Activated naive CD8-positive, alpha-beta T cell treated with anti-CD3 and anti-CD28 coated beads, Interleukin-2, amount 50 U/mL, for 24 hours (primary cell): ENCODE measurements around the gene CCDC12.

ENCODE experiments used
- ATAC-seq: fragments of 150-1000 bp; cut with Tn5 transposase; one replicate; pipeline ENCODE4 v1.10.0; 2021
- DNase-seq: peaks from one replicate; pipeline ENCODE4 v3.0.0; 2021
- H3K27ac Mint-ChIP-seq: one replicate; pipeline ENCODE4 v1.8.0; 2021; ENCODE audit warnings: mild to moderate bottlenecking, mixed read lengths
- H3K27me3 Mint-ChIP-seq: one replicate; pipeline ENCODE4 v1.8.0; 2021; ENCODE audit warnings: mixed read lengths
- H3K36me3 Mint-ChIP-seq: one replicate; pipeline ENCODE4 v1.8.0; 2021; ENCODE audit warnings: low read depth, mixed read lengths
- H3K4me1 Mint-ChIP-seq: one replicate; pipeline ENCODE4 v1.8.0; 2021; ENCODE audit warnings: mixed read lengths
- H3K4me3 Mint-ChIP-seq: one replicate; pipeline ENCODE4 v1.8.0; 2021; ENCODE audit warnings: mild to moderate bottlenecking, moderate library complexity, mixed read lengths
- H3K9me3 Mint-ChIP-seq: one replicate; pipeline ENCODE4 v1.8.0; 2021; ENCODE audit warnings: mixed read lengths

CCDC12 gene

DNA sequence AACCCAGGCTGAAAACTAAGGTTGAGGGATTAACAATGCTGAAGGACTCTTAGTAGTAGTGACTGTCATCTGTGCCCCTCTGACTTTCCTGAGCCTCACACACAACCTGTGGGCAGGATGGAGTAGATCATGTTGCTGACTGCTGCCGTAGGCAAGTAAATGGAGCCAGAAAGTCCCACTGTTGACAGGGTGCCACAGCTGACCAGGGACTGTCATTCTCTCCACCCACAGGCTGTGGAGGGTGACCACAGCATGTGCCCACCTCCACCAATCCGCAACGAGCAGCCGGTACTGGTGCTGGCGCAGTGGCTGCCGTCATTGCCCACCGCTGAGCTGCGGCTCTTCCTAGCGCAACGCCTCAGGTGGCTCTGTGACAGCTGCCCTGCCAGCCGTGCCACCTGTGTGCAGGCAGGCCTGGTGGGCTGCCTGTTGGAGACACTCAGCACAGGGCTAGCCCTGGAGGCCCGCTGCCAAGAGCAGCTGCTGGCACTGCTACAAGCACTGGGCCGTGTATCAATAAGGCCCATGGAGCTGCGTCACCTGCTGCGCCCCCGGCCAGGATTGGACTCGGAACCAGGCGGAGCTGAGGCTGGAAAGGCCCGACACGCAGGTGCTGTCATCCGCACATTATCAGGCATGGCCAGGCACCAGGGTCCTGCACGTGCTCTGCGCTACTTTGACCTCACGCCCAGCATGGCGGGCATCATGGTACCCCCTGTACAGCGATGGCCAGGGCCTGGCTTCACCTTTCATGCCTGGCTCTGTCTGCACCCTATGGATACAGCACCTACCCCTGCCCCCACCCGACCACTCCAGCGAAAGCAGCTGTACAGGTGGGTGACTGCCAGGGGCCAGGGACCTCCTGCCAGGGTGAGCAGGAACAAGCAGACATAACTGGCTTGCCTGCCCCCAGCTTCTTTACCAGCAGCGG lies 18.5 kb upstream of the CCDC12 start:
- H3K36me3 Mint-ChIP-seq = peaks cover 5% of the 10 kb centered on the region
- H3K9me3 Mint-ChIP-seq = no peaks in the 10 kb centered on the region
- no peak for ATAC-seq
- H3K4me3 Mint-ChIP-seq = no peak overlapping the region
- no peak overlapping the region for H3K27ac Mint-ChIP-seq
- peaks cover 16% of the 10 kb centered on the region for H3K4me1 Mint-ChIP-seq
- DNase-seq = no peak
- no peaks in the 10 kb centered on the region for H3K27me3 Mint-ChIP-seq

DNA sequence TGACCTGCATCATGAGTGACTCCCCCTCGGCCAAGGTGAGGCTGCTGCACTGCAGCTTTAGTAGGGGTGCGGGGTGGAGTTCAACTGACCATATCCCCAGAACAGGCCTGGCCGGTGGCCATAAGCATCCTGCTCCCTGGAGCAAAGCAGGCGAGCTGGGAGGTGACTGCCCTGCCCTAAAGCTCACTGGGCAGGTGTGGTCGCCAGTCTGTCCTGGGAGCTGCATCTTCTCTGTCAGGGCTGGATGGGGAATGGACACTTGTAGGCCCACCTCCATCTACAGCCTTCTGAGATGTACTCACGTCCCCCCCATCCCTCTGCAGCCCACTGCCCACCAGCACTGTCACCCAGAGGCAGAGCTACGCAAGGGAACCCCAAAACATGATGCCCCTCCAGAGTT lies 17.4 kb upstream of the CCDC12 start:
- Mint-ChIP-seq H3K4me1 (peaks cover 19% of the 10 kb centered on the region), H3K27me3 (no peaks in the 10 kb centered on the region)
- no peak for DNase-seq

DNA sequence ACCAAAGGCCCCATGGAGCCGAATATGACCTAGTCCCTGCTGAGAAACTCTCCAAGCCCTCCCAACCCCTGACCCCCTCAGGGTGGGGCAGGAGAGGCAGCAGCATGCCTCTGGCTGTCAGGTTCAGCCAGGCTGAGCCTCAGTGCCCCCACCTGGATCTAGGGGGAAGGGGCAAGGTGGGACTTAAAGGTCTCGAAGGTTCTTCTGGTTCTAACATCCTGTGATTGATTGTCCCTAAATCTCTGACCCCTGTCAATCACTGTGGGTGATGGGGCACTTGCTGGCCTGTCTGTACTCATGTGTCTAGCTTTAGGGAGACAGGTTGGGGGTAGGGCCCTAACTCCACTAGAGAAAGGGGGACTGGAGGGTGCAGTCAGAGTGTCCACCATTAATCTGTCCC lies 16.7 kb upstream of the CCDC12 start:
- no peaks in the 10 kb centered on the region for H3K27me3 Mint-ChIP-seq
- H3K4me1 Mint-ChIP-seq = peaks cover 26% of the 10 kb centered on the region
- H3K27ac Mint-ChIP-seq = no peak overlapping the region
- no peak overlapping the region for H3K4me3 Mint-ChIP-seq
- DNase-seq (no peak), ATAC-seq (no peak)
- H3K9me3 Mint-ChIP-seq = no peaks in the 10 kb centered on the region
- peaks cover 9% of the 10 kb centered on the region for H3K36me3 Mint-ChIP-seq

More for the DNA sequence above, 17.4 kb upstream of the CCDC12 start:
- Mint-ChIP-seq H3K9me3 (no peaks in the 10 kb centered on the region), H3K27ac (no peak overlapping the region), H3K36me3 (peaks cover 8% of the 10 kb centered on the region), H3K4me3 (no peak overlapping the region)
- ATAC-seq = no peak

DNA sequence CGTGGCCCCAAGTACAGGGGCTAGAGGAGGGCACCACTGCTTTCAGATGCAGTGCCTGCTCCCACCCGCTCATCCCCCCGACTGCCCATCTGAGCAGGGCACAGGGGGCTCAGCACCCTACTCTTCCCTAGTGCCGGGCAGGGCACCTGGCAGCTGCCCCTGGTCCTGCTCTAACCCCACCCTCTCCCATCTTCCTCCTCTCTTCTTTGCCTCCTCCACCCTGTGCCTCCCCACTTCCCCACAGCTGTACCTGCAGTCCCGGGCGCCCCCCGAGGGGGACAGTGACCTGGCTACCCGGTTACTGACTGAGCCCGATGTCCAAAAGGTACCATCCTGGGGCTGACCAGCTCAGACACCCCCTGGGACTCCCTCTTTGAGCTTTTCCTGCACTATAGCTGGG lies 15.7 kb upstream of the CCDC12 start:
- DNase-seq = no peak
- peaks cover 8% of the 10 kb centered on the region for H3K36me3 Mint-ChIP-seq
- H3K9me3 Mint-ChIP-seq = no peaks in the 10 kb centered on the region
- H3K4me1 Mint-ChIP-seq = peaks cover 30% of the 10 kb centered on the region
- H3K27me3 Mint-ChIP-seq = no peaks in the 10 kb centered on the region
- no peak for ATAC-seq
- no peak overlapping the region for H3K27ac Mint-ChIP-seq
- no peak overlapping the region for H3K4me3 Mint-ChIP-seq

DNA sequence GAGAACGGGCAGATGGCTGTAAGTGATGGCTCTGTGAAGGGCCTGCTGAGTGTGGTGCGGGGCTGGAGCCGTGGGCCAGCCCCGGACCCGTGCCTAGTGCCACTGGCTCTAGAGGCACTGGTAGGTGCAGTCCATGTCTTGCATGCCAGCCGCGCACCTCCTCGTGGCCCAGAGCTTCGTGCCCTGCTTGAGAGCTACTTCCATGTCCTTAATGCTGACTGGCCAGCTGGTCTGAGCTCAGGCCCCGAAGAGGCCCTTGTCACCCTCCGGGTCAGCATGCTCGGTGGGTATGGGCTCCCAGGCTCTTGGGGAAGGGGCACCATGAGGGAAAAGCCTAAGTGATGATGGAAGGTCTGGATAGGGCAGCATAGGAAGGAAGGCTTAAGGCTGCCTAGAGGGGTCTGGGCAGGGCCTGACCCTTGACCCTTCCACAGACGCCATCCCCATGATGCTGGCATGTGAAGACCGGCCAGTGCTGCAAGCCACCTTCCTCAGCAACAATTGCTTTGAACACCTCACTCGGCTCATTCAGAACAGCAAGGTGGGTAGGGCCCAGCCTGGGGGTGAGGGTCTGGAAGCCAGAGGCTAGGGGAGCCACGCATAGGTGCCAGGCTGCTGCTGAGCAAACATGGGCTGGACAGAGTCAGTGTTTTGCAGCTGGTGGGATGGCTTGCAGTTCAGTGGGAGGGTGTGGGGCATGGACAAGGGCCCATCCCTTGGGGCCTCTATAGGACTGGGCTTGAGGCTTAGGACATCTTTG lies 15.0 kb upstream of the CCDC12 start:
- Mint-ChIP-seq H3K36me3 (peaks cover 8% of the 10 kb centered on the region), H3K27me3 (no peaks in the 10 kb centered on the region), H3K4me1 (peaks cover 31% of the 10 kb centered on the region), H3K27ac (no peak overlapping the region), H3K9me3 (no peaks in the 10 kb centered on the region), H3K4me3 (no peak overlapping the region)
- ATAC-seq (no peak), DNase-seq (no peak)

DNA sequence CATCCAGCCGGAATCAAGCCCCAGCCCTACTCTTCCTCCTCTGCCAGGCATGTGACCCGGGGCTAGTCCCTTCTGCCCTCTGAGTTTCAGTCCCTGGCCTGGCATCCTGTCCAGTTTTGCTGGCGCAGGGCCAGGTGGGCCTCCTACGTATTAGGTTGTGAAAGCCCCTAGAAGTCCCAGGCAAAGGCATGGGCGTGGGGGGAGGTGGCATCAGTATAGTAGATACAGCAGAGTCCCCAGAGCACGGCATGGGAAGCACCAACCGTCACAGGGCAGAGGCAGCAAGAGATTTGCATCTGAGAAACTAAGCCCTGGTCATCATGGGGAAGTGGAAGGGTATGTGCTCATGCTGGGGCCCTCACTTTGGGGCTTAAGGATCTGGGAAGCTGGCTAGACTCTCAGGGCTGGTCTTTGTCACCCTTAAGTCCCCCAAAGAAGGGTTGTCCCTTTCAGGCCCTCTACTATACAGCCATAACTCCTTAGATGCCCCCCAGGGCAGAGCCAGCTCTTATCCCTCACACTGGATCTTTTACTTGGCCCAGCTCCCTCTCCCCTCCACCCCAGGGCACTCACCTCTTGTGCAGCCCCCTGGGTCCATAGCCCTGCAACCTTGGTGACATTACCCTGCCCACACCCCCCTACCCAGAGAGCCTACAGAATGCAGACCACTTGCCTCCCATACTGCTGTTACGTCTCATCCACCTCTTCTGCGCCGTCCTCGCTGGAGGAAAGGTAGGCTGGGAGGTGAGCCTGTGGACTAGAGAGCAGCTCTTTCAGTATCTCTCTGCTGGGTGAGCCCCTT lies 14.2 kb upstream of the CCDC12 start:
- Mint-ChIP-seq H3K9me3 (no peaks in the 10 kb centered on the region), H3K36me3 (peaks cover 8% of the 10 kb centered on the region), H3K4me1 (peaks cover 39% of the 10 kb centered on the region), H3K27me3 (no peaks in the 10 kb centered on the region), H3K4me3 (no peak overlapping the region), H3K27ac (peak overlapping the region; percentile 10)
- DNase-seq = no peak
- no peak for ATAC-seq

DNA sequence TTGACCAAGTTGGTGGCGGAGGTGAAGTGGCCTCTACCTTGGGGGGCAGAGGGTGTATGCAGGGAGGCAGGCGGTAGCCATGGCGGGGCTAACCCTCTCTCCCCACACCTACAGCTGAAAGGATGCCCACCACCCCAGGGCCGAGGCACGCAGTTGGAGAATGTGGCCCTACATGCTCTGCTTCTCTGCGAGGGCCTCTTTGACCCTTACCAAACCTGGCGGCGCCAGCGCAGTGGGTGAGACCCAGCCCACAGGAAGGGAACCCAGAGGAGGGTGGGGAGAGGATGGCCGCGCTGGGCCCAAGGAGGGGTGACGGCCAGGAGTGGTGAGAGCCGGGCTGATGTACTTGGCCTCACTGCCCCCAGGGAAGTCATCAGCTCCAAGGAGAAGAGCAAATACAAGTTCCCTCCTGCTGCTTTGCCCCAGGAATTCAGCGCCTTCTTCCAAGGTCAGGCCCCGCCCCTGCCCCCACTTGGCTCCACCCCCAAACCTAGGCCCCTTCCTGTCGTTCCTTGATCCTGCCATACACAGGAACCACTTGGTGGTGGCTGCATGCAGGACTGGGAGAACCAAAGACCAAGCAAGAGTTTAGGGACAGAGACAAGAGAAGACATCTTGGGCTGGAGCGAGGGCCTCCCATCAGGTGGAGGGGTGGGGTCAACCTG lies 12.7 kb upstream of the CCDC12 start:
- DNase-seq (no peak), ATAC-seq (no peak)
- Mint-ChIP-seq H3K4me3 (peak overlapping the region; percentile 16), H3K27ac (peak overlapping the region; percentile 67), H3K9me3 (no peaks in the 10 kb centered on the region), H3K27me3 (no peaks in the 10 kb centered on the region), H3K4me1 (peaks cover 54% of the 10 kb centered on the region), H3K36me3 (peaks cover 7% of the 10 kb centered on the region)

DNA sequence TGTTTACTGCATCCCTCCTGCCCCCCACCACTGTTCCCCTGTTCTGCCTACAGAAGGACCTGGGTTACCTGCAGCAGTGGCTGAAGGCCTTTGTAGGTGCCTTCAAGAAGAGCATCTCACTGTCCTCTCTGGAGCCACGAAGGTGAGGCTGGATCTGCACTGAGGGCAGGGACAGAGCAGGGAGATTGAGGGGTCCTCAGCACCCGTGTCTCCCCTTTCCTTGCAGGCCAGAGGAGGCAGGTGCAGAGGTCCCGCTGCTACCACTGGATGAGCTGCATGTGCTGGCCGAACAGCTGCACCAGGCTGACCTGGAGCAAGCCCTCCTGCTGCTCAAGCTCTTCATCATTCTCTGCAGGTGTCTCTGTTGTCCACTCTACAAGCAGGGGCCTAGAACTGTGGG lies 12.1 kb upstream of the CCDC12 start:
- H3K36me3 Mint-ChIP-seq = peaks cover 6% of the 10 kb centered on the region
- DNase-seq (no peak), ATAC-seq (no peak)
- no peaks in the 10 kb centered on the region for H3K27me3 Mint-ChIP-seq
- peaks cover 54% of the 10 kb centered on the region for H3K4me1 Mint-ChIP-seq
- H3K9me3 Mint-ChIP-seq = no peaks in the 10 kb centered on the region
- peak overlapping the region; percentile 79 for H3K27ac Mint-ChIP-seq
- H3K4me3 Mint-ChIP-seq = peak overlapping the region; percentile 16

DNA sequence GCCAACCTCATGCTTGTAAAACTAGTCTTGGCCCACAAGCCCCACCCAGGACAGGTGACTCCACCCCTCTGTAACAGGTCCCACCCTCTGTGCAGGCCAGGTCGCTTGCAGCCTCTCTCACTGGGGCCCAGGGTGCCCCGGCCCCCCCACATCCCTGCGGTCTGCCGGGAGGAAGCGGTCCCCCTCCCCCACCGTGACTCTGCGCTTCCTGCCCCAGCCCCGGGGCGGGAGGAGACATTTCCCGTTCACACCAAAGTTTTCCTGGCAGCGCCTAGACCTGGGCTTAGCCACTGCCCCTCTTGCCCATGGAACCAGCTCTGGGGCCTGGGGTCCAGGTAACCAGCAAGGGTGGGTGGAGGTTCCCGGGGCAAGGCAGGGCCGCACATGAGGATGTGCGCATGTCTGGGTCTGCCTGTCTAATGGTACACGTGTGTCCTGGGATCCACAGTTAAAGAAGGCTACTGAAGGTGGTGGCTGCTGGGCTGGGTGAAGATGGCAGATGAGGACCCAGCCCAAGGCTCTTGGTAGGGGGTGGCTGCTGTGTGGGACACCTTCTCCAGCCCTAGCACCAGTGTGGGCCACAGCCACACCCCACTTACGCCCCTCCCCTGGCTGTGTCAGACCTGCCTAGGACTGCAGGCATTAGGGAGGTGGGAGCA lies 11.3 kb upstream of the CCDC12 start:
- H3K36me3 Mint-ChIP-seq = peaks cover 6% of the 10 kb centered on the region
- H3K27ac Mint-ChIP-seq = peak overlapping the region; percentile 79
- peak overlapping the region; percentile 74 for H3K4me3 Mint-ChIP-seq
- peak; percentile 95 for ATAC-seq
- DNase-seq = peak; percentile 84
- H3K9me3 Mint-ChIP-seq = no peaks in the 10 kb centered on the region
- H3K4me1 Mint-ChIP-seq = peaks cover 56% of the 10 kb centered on the region
- no peaks in the 10 kb centered on the region for H3K27me3 Mint-ChIP-seq

DNA sequence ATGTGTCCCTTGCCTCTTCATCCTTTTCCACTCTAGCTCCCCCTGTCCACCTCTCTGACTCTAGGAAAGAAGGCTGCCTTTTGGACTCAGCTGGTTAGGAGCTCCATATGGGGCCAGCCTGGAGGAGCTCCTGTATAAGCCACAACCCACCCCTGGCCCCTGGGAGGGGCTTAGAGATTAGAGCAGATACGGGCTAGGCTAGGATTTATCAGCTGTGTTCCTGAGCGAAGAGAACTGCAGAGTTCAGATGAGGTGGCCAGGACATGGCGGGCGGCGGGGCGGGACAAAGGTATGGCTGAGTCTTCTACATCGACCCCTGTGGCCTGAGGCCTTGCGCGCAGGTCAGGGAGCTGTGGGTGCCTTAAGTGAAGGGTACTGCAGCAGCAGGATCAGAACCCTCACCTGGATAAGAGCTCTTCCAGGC lies 10.8 kb upstream of the CCDC12 start:
- Mint-ChIP-seq H3K36me3 (peaks cover 6% of the 10 kb centered on the region), H3K27me3 (no peaks in the 10 kb centered on the region), H3K4me1 (peaks cover 61% of the 10 kb centered on the region), H3K9me3 (no peaks in the 10 kb centered on the region), H3K4me3 (peak overlapping the region; percentile 74), H3K27ac (peak overlapping the region; percentile 79)
- no peak for DNase-seq
- ATAC-seq = peak; percentile 7

DNA sequence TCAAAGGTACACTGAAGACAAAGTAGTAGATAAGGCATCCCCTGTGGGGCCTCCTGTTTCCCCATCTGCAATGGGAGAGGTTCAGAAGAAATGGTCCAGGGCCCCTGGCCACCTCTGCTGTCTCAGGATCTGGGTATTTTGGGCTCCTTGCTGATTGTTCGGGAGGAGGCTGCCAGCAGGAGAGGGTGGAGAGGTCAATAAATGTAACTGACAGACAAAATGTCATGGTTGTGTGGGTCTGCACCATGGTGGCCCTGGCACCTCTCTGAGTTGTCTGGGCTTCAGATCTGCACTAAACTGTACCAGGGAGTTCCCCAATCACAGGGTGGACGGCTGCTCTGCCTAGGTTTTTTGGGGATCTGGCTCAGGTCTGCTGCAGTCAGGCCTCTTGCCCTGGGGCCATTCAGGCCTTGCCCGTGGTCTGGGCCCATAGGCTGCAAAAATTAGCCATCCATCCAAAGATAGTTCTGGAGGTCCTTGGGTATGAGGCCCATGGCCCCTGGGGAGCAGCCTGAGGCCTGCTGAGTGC lies 10.3 kb upstream of the CCDC12 start:
- DNase-seq = no peak
- no peaks in the 10 kb centered on the region for H3K27me3 Mint-ChIP-seq
- H3K36me3 Mint-ChIP-seq = peaks cover 6% of the 10 kb centered on the region
- no peaks in the 10 kb centered on the region for H3K9me3 Mint-ChIP-seq
- H3K27ac Mint-ChIP-seq = peak overlapping the region; percentile 79
- no peak for ATAC-seq
- H3K4me1 Mint-ChIP-seq = peaks cover 61% of the 10 kb centered on the region
- H3K4me3 Mint-ChIP-seq = peak overlapping the region; percentile 74

DNA sequence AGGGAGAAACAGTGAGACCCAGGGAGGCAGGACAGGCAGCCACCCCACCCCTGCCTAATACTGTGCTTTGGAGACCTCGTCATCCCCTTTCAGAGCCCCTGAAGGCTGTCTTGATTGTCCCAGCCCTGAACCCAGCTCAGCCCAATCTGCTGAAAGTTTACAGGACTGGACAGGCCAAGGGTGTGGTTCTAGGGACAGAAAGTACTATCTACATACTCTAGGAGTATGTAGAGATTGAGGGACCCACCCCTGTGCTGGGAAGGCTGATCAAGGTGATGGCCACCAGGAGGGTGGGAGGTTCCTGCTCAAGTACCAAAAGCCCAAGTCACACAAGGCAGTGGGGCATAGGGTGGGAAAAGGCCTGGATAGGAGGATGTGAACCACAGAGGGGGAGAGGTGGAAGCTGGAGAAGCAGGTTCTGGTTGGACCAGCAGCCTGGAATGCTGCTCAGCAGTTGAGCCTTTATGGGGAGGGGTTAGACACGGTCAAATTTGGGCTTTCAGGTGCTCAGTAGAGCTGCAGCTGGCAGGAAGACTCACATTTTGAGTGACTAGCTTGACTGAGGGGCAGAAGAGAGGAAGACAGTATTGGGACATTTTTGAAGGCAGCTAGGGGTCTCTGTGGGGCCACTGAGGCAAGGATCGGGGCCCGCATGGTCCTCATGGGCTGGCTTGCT lies 9.6 kb upstream of the CCDC12 start:
- peaks cover 6% of the 10 kb centered on the region for H3K36me3 Mint-ChIP-seq
- H3K27ac Mint-ChIP-seq = peak overlapping the region; percentile 79
- DNase-seq = no peak
- ATAC-seq = no peak
- H3K4me1 Mint-ChIP-seq = peaks cover 66% of the 10 kb centered on the region
- no peaks in the 10 kb centered on the region for H3K27me3 Mint-ChIP-seq
- H3K4me3 Mint-ChIP-seq = no peak overlapping the region
- no peaks in the 10 kb centered on the region for H3K9me3 Mint-ChIP-seq

DNA sequence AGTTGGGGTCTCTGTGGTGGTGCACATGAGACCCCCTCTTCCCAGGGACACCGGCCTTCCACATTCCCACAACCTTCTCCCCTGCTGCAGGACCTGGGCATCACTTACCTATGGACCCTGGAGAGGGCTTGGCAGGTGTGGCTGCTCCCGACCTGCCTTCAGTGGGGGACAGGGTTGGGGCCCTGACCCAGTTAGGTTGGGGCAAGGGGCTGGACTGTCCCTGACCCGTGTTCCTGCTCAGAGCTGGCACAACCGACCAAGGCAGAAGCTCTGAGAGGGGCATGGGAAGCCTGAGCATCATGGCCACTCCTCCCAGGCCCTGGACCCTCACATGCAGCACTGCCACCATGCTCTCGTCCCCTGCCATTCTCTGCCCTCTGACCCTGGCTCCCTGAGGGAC lies 9.0 kb upstream of the CCDC12 start:
- DNase-seq (no peak), ATAC-seq (no peak)
- Mint-ChIP-seq H3K9me3 (no peaks in the 10 kb centered on the region), H3K36me3 (peaks cover 6% of the 10 kb centered on the region), H3K27ac (no peak overlapping the region), H3K4me1 (peaks cover 71% of the 10 kb centered on the region), H3K27me3 (no peaks in the 10 kb centered on the region), H3K4me3 (no peak overlapping the region)
